Cardiac muscle cell (in vitro differentiated cells and primary cell): ENCODE measurements around the gene GNB5. TPM values are rescaled to one million over a fixed set of nuclear protein-coding genes. Genes with fewer than 3 reads are reported as not detected.

Experiments used
- DNase-seq, 2 donors: peaks; one replicate each; pipeline versions ENCODE4 v3.0.0 to v3.0.0-alpha.2; 2010 to 2017; ENCODE audit warnings: low read depth in 1 of 2, low spot score in 1 of 2
- H3K27ac ChIP-seq: fragments of 200-600 bp; sonication (generic); 2 replicates; pipeline ENCODE4 v1.5.1; 2016
- H3K27me3 ChIP-seq: fragments of 200-600 bp; sonication (generic); 2 replicates; pipeline ENCODE4 v1.6.0; 2016; ENCODE audit warnings: control low read depth
- H3K36me3 ChIP-seq: fragments of 200-600 bp; sonication (generic); 2 replicates; pipeline ENCODE4 v1.5.1; 2016; ENCODE audit warnings: control low read depth
- H3K4me1 ChIP-seq: fragments of 200-600 bp; sonication (generic); 2 replicates; pipeline ENCODE4 v1.8.1; 2017; ENCODE audit warnings: low read depth, mild to moderate bottlenecking, mixed run types
- H3K4me3 ChIP-seq: fragments of 200-600 bp; sonication (generic); 2 replicates; pipeline ENCODE4 v1.5.1; 2016; ENCODE audit warnings: mild to moderate bottlenecking
- H3K9me3 ChIP-seq: fragments of 200-600 bp; sonication (generic); 2 replicates; pipeline ENCODE4 v1.5.1; 2017; ENCODE audit warnings: low read depth, mild to moderate bottlenecking, control low read depth
- polyA plus RNA-seq: library from polyadenylated mRNA; unstranded; fragments of >200 nt; fragmentation: Nextera tagmentation; extraction: Ambion mirVana; gene quantifications from 2 replicates; pipeline ENCODE4 v1.2.1, GENCODE V29; 2016
- total RNA-seq: library from RNA; depleted of rRNA; stranded (reverse); fragments of >200 nt; gene quantifications from 2 replicates; pipeline ENCODE4 v1.2.3, GENCODE V29; 2016
- TF ChIP-seq, protein P1 (sequence below): IDR thresholded peaks from 2 replicates; pipeline ENCODE4 v1.5.1; 2012; ENCODE audit warnings: low read depth, mild to moderate bottlenecking, low read length

GNB5 gene
- total and polyA plus RNA-seq, 2 experiments from 2014 or later: 31.2 to 50.2 TPM

DNA sequence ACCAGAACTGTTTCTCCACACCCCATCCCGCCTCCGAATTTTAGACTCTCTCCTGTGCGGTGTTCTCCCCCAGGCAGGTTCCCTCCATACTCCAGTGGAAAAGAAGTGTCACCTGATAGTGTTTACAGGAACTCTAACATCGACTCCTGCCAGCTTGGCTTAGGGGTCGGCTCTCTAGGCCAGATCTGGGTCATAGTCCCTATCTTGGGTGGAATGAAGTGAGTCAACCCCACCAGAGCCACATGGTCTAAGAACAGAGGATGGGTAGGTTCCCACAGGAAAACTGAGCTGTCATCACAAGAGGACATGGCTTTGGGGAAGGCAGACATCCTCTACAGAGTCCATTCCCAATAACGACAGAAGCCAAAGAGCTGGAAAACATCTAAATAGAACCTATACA lies 84.6 kb downstream of the GNB5 start:
- peaks cover 18% of the 10 kb centered on the region for H3K27me3 ChIP-seq
- DNase-seq: no peak
- TF ChIP-seq, protein P1, sequence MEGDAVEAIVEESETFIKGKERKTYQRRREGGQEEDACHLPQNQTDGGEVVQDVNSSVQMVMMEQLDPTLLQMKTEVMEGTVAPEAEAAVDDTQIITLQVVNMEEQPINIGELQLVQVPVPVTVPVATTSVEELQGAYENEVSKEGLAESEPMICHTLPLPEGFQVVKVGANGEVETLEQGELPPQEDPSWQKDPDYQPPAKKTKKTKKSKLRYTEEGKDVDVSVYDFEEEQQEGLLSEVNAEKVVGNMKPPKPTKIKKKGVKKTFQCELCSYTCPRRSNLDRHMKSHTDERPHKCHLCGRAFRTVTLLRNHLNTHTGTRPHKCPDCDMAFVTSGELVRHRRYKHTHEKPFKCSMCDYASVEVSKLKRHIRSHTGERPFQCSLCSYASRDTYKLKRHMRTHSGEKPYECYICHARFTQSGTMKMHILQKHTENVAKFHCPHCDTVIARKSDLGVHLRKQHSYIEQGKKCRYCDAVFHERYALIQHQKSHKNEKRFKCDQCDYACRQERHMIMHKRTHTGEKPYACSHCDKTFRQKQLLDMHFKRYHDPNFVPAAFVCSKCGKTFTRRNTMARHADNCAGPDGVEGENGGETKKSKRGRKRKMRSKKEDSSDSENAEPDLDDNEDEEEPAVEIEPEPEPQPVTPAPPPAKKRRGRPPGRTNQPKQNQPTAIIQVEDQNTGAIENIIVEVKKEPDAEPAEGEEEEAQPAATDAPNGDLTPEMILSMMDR: no peak

DNA sequence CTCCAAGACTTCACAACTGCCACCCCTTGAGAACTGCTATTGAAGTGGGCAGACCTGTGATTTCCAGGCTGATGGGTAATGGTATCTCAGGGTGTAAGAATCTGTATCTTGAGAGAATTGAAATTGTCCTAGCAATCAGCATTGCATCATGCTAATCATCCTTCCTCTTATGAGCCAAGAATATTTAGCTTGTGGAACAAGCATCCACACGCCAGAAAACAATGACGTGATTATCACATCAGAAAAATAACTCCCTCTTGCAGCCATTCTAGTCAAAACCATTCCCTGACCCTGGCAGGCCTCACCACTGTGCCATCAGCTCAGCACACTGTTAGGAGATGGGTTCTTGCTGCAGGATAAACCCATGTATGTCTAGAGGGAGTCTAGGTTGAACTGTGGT lies 85.3 kb downstream of the GNB5 start:
- Histone ChIP-seq H3K36me3 (no peaks in the 10 kb centered on the region), H3K4me1 (no peaks in the 10 kb centered on the region), H3K9me3 (no peaks in the 10 kb centered on the region), H3K27ac (no peak overlapping the region), H3K4me3 (no peak overlapping the region), H3K27me3 (peaks cover 10% of the 10 kb centered on the region)
- TF ChIP-seq, protein P1: no peak
- DNase-seq: no peak

More for the DNA sequence above, 84.6 kb downstream of the GNB5 start:
- Histone ChIP-seq H3K27ac (no peak overlapping the region), H3K4me1 (no peaks in the 10 kb centered on the region), H3K4me3 (no peak overlapping the region), H3K36me3 (no peaks in the 10 kb centered on the region), H3K9me3 (no peaks in the 10 kb centered on the region)

DNA sequence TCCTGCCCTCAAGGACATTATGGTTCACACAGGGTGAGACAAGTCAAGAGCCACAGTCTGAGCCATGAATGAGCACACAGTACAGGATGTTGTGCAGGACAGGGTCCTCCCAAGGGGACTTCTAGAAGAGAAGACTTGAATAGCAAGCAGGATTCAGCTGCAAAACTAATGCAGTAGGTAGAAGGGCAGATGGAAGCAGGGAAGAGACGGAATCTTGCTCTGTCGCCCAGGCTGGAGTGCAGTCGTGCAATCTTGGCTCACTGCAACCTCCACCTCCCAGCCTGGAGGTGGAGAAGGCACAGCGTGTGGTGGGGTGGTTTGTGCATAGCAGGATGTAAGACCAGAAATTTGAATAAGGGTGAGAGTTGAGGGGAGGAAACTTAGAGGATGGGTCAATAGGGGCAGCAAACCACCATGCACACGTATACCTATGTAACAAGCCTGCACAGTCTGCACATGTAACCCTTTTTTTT lies 86.6 kb downstream of the GNB5 start:
- no peaks in the 10 kb centered on the region for H3K4me1 ChIP-seq
- H3K9me3 ChIP-seq: no peaks in the 10 kb centered on the region
- H3K36me3 ChIP-seq: no peaks in the 10 kb centered on the region
- H3K4me3 ChIP-seq: no peak overlapping the region
- DNase-seq: no peak
- H3K27me3 ChIP-seq: no peaks in the 10 kb centered on the region
- no peak overlapping the region for H3K27ac ChIP-seq
- TF ChIP-seq, protein P1: no peak

DNA sequence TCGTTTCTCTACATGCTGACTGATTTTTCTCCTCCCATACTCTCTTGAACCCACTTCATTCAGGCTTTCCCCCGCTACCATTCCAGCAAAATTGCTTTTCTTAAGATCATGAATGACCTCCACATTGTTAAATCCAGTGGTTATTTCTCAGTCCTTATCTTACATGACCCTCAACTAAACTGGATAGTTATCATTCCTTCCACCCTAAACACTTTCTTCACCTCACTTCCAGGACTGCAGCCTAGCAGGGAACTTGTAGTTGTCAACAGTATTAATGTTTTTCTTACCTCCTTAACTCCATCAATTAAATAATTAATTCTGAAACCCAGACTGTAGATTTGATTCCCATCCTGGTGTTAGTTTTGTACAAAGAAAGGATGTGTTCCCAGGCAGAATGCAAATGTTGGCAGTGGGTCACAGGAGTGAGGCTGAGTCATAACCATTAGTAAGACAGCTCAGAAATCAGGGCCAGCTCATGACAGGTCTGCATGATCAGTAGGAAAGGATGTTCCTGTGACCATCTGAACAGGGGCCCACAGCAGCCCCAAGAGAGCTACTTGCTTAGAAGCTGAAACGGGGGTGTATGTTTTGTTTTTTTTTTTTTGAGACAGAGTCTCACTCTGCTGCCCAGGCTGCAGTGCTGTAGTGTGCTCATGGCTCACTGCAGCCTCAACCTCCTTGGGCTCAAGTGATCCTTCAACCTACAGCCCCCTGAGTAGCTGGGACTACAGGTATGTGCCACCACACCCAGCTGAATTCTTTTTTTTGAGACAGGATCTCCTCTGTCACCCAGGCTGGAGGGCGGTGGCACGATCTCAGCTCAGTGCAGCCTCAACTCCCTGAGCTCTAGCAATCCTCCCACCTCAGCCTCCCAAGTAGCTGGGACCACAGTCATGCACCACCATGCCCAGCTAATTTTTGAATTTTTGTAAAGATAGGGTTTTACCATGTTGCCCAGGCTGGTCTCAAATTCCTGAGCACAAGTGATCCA lies 87.7 kb downstream of the GNB5 start:
- Histone ChIP-seq H3K27ac (no peak overlapping the region), H3K9me3 (no peaks in the 10 kb centered on the region), H3K4me3 (no peak overlapping the region), H3K4me1 (no peaks in the 10 kb centered on the region), H3K27me3 (no peaks in the 10 kb centered on the region), H3K36me3 (no peaks in the 10 kb centered on the region)
- DNase-seq: peak in 1 of 2 donors; percentile 92
- TF ChIP-seq, protein P1: no peak

DNA sequence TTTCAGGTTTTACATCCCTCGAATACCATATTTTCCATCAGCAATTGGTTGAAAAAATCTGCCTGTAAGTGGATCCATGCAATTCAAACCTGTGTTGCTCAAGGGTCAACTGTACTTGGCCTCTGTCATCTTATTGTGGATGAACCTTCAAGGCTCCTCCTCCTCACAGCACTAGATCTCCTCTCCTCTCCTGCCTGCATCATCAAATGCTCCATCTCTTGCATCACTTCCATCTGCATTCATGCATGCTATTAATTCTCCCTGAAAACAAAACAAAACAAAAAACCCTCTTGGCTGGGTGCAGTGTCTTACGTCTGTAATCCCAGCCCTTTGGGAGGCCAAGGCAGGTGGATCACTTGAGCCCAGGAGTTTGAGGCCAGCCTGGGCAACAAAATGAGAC lies 88.7 kb downstream of the GNB5 start:
- TF ChIP-seq, protein P1: no peak
- H3K4me3 ChIP-seq: no peak overlapping the region
- H3K27me3 ChIP-seq: no peaks in the 10 kb centered on the region
- H3K9me3 ChIP-seq: no peaks in the 10 kb centered on the region
- no peaks in the 10 kb centered on the region for H3K36me3 ChIP-seq
- H3K4me1 ChIP-seq: no peaks in the 10 kb centered on the region
- peak in 1 of 2 donors; percentile 77 for DNase-seq
- no peak overlapping the region for H3K27ac ChIP-seq
